HG02588 (cell line): ENCODE data around the gene CT45A9.
"Not testable (repeated sequence)": the region's sequence is repeated elsewhere in the genome, so short reads cannot be mapped to it uniquely, and the experiment has no call there.

Experiments used
- ATAC-seq: cut with Tn5 transposase; IDR thresholded peaks from one replicate; pipeline ENCODE4 v1.9.1; 2021; ENCODE audit warnings: mild to moderate bottlenecking, moderate library complexity; ENCODE audit not compliant: unreplicated experiment

CT45A9 gene, protein sequence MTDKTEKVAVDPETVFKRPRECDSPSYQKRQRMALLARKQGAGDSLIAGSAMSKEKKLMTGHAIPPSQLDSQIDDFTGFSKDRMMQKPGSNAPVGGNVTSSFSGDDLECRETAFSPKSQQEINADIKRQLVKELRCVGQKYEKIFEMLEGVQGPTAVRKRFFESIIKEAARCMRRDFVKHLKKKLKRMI

DNA sequence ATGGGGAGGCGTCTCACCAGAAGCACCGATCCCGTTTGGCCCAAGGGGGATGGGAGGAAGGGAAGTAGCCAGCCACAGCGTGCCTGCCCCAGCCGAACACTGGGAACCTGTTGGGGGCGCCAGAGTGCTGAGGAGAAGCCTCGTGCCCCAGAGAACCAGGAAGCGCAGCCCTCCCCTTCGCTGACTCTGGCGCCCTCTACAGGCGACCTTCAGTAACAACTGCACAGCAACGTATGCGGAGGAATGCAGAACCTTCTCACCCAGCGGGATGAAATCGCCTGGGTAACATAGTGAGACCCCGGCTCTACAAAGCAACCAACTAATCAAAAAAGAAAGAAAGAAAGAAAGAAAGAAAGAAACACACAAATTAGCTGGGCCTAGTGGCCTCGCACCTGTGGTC lies at the start of gene CT45A9:
CT45A9 (minus strand) TSS at position 101 of the 400 bp plus-strand sequence. CDS start 3,751 bp downstream, outside the sequence.
- ATAC-seq: not testable (repeated sequence)

DNA sequence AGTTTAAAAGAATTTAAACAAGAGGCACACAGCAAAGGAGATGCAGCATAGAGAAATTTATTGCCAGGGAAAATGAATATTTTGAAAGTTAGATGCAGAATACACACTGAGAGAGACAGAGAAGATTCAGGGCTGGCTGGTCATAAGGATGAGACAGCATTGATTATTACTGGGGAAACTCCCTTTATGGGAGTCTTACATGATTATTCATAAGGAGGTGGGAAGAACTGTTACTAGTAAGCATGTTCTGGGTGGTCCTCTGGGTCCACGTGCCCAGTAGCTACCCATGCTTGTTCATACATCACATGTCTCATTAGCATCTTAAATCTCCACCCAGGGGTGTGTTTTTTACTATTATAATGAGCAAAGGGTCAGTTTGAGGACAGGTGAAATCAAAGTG lies 48.9 kb upstream of the CT45A9 start:
- not testable (repeated sequence) for ATAC-seq

DNA sequence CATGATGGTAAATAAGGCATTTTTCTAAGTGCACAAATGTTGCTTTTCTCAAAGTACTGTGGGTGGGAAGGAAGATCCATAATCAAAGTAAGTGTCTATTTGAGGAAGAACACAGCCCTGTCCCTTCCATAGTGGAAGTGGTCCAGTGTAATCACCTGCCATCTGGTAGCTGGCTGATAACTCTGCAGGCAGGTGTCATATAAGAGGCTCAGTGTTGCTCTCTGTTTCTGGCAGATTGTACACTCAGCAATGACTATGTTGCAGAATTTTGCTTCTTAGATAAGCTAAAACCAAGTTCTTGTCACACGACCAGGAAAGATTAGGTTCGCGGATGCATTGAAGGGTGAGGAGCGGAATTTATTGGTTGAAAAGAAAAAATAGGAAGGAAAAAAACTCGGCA lies 42.8 kb upstream of the CT45A9 start:
- ATAC-seq: no peak

DNA sequence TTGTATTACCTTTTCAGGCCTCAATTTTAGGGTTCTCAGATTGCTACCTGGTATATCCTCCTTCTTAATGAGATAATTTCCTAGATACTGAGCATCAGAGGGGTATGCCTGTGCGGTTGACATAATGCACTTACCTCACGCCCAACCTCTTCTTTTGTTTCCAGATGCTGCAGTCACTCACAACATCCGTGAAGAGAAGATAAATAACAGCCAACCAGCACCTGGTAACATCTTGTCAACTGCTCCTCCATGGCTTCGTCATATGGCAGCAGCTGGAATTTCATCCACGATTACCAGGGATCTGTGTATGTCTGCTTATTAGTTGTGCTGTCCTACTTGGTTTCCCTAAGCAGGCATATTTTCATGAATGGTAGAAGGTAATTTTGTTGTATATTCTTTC lies 38.6 kb upstream of the CT45A9 start:
- ATAC-seq: no peak

DNA sequence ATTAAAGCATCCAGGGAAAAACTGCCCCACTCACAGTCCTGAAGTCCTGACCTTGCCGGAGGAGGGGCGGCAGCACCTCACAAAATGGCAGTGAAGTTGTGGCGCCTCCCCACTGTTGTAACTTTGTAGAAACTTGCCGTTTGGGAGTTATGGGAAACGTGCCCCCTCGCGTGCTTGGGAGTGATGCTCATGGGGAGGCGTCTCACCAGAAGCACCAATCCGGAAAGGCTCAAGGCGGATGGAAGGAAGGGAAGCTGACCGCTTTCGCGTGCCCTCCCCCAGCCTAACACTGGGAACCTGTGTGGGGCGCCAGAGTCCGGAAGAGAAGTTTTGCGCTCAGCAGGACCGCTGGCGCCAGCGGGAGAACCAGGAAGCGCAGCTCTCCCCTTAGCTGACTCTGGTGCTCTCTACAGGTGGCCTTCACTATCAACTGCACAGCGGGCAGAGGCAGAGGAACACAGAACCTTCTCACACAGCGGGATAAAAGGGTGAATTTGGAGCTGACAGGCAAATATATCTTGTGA lies 21.7 kb upstream of the CT45A9 start, which contains the start of the genes CT45A10 and SAGE1:
CT45A10 (minus strand) TSS at position 151 of the 524 bp plus-strand sequence. CDS start 8,100 bp downstream, outside the sequence.
SAGE1 (plus strand) TSS at position 423 of the 524 bp plus-strand sequence. CDS start 2,527 bp downstream, outside the sequence.
- no peak for ATAC-seq

DNA sequence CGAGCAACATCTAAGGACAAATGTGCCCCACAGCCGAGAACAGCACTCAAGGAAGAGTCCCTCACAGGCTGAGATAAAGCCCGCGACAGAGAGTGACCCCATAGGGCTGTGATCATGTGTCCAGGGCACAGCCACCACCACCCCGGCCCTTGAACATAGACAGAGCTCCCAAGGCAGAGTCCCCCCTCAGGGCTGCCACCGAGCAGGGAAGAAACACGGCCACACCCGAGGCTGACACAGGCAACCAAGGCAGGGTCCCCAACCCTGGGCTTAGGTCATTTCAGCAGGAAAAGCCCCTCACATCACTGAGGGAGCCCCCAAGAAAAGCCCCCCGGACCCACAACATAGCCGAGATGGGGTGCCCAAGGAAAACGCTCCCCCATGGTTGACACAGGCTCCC lies 21.2 kb upstream of the CT45A9 start:
- no peak for ATAC-seq

DNA sequence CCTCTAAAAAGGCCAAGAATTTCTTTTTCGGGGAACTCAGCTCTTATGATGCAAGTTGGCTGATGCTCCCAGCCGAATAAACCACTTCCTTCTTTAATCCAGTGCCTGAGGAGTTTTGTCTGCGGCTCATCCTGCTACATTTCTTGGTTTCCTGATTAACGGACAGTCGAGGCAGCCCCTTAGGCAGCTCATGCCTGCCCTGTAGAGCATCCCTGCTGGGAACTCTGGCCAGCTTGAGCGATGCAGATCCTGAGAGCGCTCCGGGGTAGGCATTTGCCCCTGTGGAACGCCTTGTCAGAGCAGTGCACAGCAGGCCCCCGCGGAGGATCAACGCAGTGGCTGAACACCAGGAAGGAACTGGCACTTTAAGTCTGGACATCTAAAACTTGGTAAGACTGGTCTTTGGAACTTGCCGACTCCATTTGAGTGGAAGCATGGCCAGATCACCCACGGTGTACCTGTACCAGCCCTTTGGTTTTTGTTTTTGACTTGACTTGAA lies 18.5 kb upstream of the CT45A9 start:
- ATAC-seq: no peak

DNA sequence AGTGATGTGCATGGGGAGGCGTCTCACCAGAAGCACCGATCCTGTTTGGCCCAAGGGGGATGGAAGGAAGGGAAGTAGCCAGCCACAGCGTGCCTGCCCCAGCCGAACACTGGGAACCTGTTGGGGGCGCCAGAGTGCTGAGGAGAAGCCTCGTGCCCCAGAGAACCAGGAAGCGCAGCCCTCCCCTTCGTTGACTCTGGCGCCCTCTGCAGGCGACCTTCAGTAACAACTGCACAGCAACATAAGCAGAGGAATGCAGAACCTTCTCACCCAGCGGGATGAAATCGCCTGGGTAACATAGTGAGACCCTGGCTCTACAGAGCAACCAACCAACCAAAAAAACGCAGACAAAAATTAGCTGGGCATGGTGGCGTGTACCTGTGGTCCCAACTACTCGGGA lies 17.4 kb upstream of the CT45A9 start:
- ATAC-seq: not testable (repeated sequence)

DNA sequence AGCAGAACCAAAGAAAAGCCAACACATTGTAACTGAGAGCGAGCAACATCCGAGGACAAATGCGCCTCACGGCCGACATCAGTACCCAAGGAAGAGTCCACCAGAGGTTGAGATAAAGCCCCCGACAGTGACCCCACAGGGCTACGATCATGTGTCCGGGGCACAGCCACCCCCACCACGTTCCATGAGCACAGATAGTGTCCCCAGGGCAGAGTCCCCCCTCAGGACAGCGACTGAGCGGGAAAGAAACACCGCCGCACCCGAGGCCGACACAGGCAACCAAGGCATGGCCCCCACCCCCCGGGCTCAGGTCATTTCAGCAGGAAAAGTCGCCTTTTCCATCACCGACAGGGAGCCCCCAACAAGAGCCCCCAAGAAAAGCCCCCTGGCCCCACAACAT lies 16.6 kb upstream of the CT45A9 start:
- not testable (repeated sequence) for ATAC-seq

DNA sequence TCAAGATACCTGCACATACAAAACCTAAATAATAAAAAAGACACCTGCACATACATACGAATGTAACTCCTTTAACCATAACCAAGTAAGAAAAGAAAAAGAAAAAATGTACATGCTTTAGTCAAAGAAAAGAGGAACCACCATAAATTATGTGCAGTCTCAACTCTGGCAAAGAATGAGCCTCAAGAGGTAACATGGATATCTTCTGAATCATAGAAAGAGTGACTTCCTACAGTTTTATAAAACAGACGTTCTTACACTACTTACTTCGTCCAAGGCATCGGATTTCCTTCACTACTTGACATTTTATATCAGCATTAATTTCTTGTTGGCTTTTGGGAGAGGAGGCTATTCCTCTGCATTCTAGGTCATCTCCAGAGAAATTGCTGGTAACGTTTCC lies 11.1 kb upstream of the CT45A9 start:
- not testable (repeated sequence) for ATAC-seq

DNA sequence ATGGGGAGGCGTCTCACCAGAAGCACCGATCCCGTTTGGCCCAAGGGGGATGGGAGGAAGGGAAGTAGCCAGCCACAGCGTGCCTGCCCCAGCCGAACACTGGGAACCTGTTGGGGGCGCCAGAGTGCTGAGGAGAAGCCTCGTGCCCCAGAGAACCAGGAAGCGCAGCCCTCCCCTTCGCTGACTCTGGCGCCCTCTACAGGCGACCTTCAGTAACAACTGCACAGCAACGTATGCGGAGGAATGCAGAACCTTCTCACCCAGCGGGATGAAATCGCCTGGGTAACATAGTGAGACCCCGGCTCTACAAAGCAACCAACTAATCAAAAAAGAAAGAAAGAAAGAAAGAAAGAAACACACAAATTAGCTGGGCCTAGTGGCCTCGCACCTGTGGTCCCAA lies 17.2 kb downstream of the CT45A9 start, which contains the start of gene CT45A8:
CT45A8 (minus strand) TSS at position 101 of the 400 bp plus-strand sequence. CDS start 3,755 bp downstream, outside the sequence.
- ATAC-seq: not testable (repeated sequence)

DNA sequence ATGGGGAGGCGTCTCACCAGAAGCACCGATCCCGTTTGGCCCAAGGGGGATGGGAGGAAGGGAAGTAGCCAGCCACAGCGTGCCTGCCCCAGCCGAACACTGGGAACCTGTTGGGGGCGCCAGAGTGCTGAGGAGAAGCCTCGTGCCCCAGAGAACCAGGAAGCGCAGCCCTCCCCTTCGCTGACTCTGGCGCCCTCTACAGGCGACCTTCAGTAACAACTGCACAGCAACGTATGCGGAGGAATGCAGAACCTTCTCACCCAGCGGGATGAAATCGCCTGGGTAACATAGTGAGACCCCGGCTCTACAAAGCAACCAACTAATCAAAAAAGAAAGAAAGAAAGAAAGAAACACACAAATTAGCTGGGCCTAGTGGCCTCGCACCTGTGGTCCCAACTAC lies 34.4 kb downstream of the CT45A9 start, which contains the start of gene CT45A7:
CT45A7 (minus strand) TSS at position 101 of the 400 bp plus-strand sequence. CDS start 3,747 bp downstream, outside the sequence.
- not testable (repeated sequence) for ATAC-seq

DNA sequence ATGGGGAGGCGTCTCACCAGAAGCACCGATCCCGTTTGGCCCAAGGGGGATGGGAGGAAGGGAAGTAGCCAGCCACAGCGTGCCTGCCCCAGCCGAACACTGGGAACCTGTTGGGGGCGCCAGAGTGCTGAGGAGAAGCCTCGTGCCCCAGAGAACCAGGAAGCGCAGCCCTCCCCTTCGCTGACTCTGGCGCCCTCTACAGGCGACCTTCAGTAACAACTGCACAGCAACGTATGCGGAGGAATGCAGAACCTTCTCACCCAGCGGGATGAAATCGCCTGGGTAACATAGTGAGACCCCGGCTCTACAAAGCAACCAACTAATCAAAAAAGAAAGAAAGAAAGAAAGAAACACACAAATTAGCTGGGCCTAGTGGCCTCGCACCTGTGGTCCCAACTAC lies 51.7 kb downstream of the CT45A9 start, which contains the start of gene CT45A2:
CT45A2 (minus strand) TSS at position 101 of the 400 bp plus-strand sequence. CDS start 3,747 bp downstream, outside the sequence.
- ATAC-seq: not testable (repeated sequence)
